A549 (cell line): Measurements from ENCODE around the gene ARHGAP18. TPM values are rescaled to one million over a fixed set of nuclear protein-coding genes. Genes with fewer than 3 reads are reported as not detected.

Experiments used
- ATAC-seq, 2 experiments: fragments of 200-7000 bp in 1 of 2; fragments of >200 bp in 1 of 2; cut with Nextera tagmentation in 1 of 2; cut with Tn5 transposase in 1 of 2; 3 replicates each; pipeline versions ENCODE4 v1.8.0 to v1.9.1; 2018 to 2020; ENCODE audit warnings: mild to moderate bottlenecking in 1 of 2, moderate library complexity in 1 of 2
- CTCF ChIA-PET: fragments of 300-600 bp; sonication (Branson Sonifier 250); formaldehyde crosslinking; extraction: SDS; loops from one replicate; lab custom pipeline; 2021; ENCODE audit warnings: antibody characterized with exemption, inconsistent platforms; lab: Yijun Ruan, JAX
- POLR2A ChIA-PET: fragments of 350-600 bp; formaldehyde crosslinking; extraction: SDS; loops from one replicate; lab custom pipeline; 2021; ENCODE audit warnings: antibody characterized with exemption, inconsistent platforms; lab: Yijun Ruan, JAX
- DNase-seq, 2 experiments: peaks; one replicate each; pipeline versions ENCODE4 v3.0.0 to v3.0.0-alpha.2; 2011 to 2016; ENCODE audit warnings: low read depth in 1 of 2, low spot score in 1 of 2
- FAIRE-seq: peaks from 2 replicates; lab custom pipeline; 2011; peaks lifted over from hg19 to GRCh38; lab: Jason Lieb, UNC
- H3K27ac ChIP-seq, 2 experiments: fragments of >200 bp; sonication (Bioruptor Twin); formaldehyde crosslinking; 3 replicates each; pipeline ENCODE4 v1.5.1; 2016 to 2017
- H3K4me1 ChIP-seq: fragments of >200 bp; sonication (Bioruptor Twin); formaldehyde crosslinking; 3 replicates; pipeline ENCODE4 v1.6.1; 2016
- H3K4me2 ChIP-seq: fragments of >200 bp; sonication (Bioruptor Twin); formaldehyde crosslinking; 3 replicates; pipeline ENCODE4 v1.6.1; 2016
- H3K4me3 ChIP-seq: fragments of >200 bp; sonication (Bioruptor Twin); formaldehyde crosslinking; 3 replicates; pipeline ENCODE4 v1.5.1; 2016
- H3K9me3 ChIP-seq: fragments of >200 bp; sonication (Bioruptor Twin); formaldehyde crosslinking; 3 replicates; pipeline ENCODE4 v1.6.1; 2016
- ATOH8 ChIP-seq: fragments of 250-450 bp; sonication (Bioruptor Pico); IDR thresholded peaks from 2 replicates; pipeline ENCODE4 v1.5.0; 2020; ENCODE audit warnings: low read depth, mild to moderate bottlenecking, moderate library complexity
- CBX8 ChIP-seq: fragments of 200-600 bp; sonication (generic); IDR thresholded peaks from 2 replicates; pipeline ENCODE4 v1.6.1; 2016
- CEBPB ChIP-seq, 2 experiments: fragments of >200 bp in 1 of 2; sonication (Bioruptor Twin) in 1 of 2; formaldehyde crosslinking in 1 of 2; IDR thresholded peaks; 2 replicates each; pipeline ENCODE4 v1.6.1; 2012 to 2016
- CHD2 ChIP-seq: fragments of 150-350 bp; IDR thresholded peaks from 2 replicates; pipeline ENCODE4 v1.6.1; 2014; ENCODE audit warnings: low read length; ENCODE audit not compliant: partially characterized antibody
- E2F6 ChIP-seq: IDR thresholded peaks from 2 replicates; pipeline ENCODE4 v1.6.1; 2012; ENCODE audit warnings: low read depth, borderline replicate concordance
- EHMT2 ChIP-seq: fragments of 200-600 bp; sonication (generic); IDR thresholded peaks from 2 replicates; pipeline ENCODE4 v1.6.1; 2016; ENCODE audit warnings: antibody characterized with exemption, low read depth, mild to moderate bottlenecking, moderate library complexity
- EP300 ChIP-seq, 2 experiments: fragments of >200 bp; sonication (Bioruptor Twin); formaldehyde crosslinking; IDR thresholded peaks; 2 replicates in 1 of 2; 3 replicates in 1 of 2; pipeline ENCODE4 v1.6.1; 2016 to 2017
- ESRRA ChIP-seq: fragments of 150-350 bp; IDR thresholded peaks from 2 replicates; pipeline ENCODE4 v1.6.1; 2014; ENCODE audit warnings: mild to moderate bottlenecking, low read length, borderline replicate concordance
- FOSL2 ChIP-seq, 2 experiments: fragments of 450-650 bp in 1 of 2; fragments of >200 bp in 1 of 2; sonication (Bioruptor Twin) in 1 of 2; formaldehyde crosslinking; IDR thresholded peaks; 2 replicates each; pipeline versions ENCODE4 v1.5.0 to v1.6.1; 2016 to 2020; ENCODE audit warnings: mild to moderate bottlenecking in 1 of 2, moderate library complexity in 1 of 2
- GATA3 ChIP-seq: IDR thresholded peaks from 2 replicates; pipeline ENCODE4 v1.6.1; 2012; ENCODE audit warnings: borderline replicate concordance
- HDAC2 ChIP-seq: fragments of 200-600 bp; sonication (generic); IDR thresholded peaks from 2 replicates; pipeline ENCODE4 v1.6.1; 2016
- HEYL ChIP-seq: fragments of 250-450 bp; sonication (Bioruptor Pico); IDR thresholded peaks from 2 replicates; pipeline ENCODE4 v1.8.0; 2021; ENCODE audit warnings: mild to moderate bottlenecking, moderate library complexity
- JUN ChIP-seq, 2 experiments: fragments of >200 bp; sonication (Bioruptor Twin); formaldehyde crosslinking; IDR thresholded peaks; 2 replicates in 1 of 2; 3 replicates in 1 of 2; pipeline ENCODE4 v1.6.1; 2016 to 2017
- JUNB ChIP-seq: fragments of >200 bp; sonication (Bioruptor Twin); formaldehyde crosslinking; IDR thresholded peaks from 2 replicates; pipeline ENCODE4 v1.6.1; 2016
- KDM5A ChIP-seq: fragments of 200-600 bp; sonication (generic); IDR thresholded peaks from 2 replicates; pipeline ENCODE4 v1.6.1; 2016; ENCODE audit warnings: antibody characterized with exemption, mild to moderate bottlenecking
- MAFK ChIP-seq: fragments of 450-650 bp; IDR thresholded peaks from 2 replicates; pipeline ENCODE4 v1.6.1; 2014; ENCODE audit not compliant: partially characterized antibody
- MAX ChIP-seq: IDR thresholded peaks from 2 replicates; pipeline ENCODE4 v1.6.1; 2012
- MAZ ChIP-seq: fragments of 150-350 bp; IDR thresholded peaks from 2 replicates; pipeline ENCODE4 v1.6.1; 2014; ENCODE audit warnings: antibody characterized with exemption, low read depth, low read length, borderline replicate concordance
- NFE2L2 ChIP-seq: fragments of 150-350 bp; conservative IDR thresholded peaks from 2 replicates; pipeline ENCODE4 v1.6.1; 2014; ENCODE audit warnings: low read length
- NR3C1 ChIP-seq: fragments of >200 bp; sonication (Bioruptor Twin); formaldehyde crosslinking; IDR thresholded peaks from 3 replicates; pipeline ENCODE4 v1.6.1; 2017
- PBX3 ChIP-seq: IDR thresholded peaks from 2 replicates; pipeline ENCODE4 v1.6.1; 2012
- POLR2A ChIP-seq: IDR thresholded peaks from 2 replicates; pipeline ENCODE4 v1.6.1; 2012; ENCODE audit warnings: mild to moderate bottlenecking, low read length
- RAD21 ChIP-seq, 2 experiments: fragments of >200 bp in 1 of 2; sonication (Bioruptor Twin) in 1 of 2; formaldehyde crosslinking in 1 of 2; IDR thresholded peaks in 1 of 2; conservative IDR thresholded peaks in 1 of 2; 2 replicates in 1 of 2; 3 replicates in 1 of 2; pipeline ENCODE4 v1.6.1; 2012 to 2018; ENCODE audit warnings: inconsistent platforms in 1 of 2
- RARB ChIP-seq: fragments of 250-450 bp; sonication (Bioruptor Pico); IDR thresholded peaks from 2 replicates; pipeline ENCODE4 v1.8.0; 2021; ENCODE audit warnings: mild to moderate bottlenecking, moderate library complexity
- REST ChIP-seq: fragments of 200-600 bp; sonication (generic); IDR thresholded peaks from 2 replicates; pipeline ENCODE4 v1.6.1; 2016; ENCODE audit warnings: antibody characterized with exemption, mild to moderate bottlenecking, moderate library complexity
- SREBF2 ChIP-seq: fragments of 450-650 bp; IDR thresholded peaks from 2 replicates; pipeline ENCODE4 v1.6.1; 2014; ENCODE audit warnings: mild to moderate bottlenecking, moderate library complexity
- ZFP36 ChIP-seq: fragments of 450-650 bp; IDR thresholded peaks from 2 replicates; pipeline ENCODE4 v1.6.1; 2014; ENCODE audit warnings: borderline replicate concordance; ENCODE audit not compliant: partially characterized antibody
- ZNF302 ChIP-seq: fragments of 250-450 bp; sonication (Bioruptor Pico); IDR thresholded peaks from 2 replicates; pipeline ENCODE4 v1.9.0; 2021; ENCODE audit warnings: inconsistent platforms, mild to moderate bottlenecking, moderate library complexity
- WGBS: methylation state at CpG from one replicate; pipeline ENCODE4 v1.1.6; 2017; ENCODE audit errors: missing lambda C conversion rate; 5-methylcytosine and 5-hydroxymethylcytosine counted together
- polyA plus RNA-seq, 4 experiments: library from polyadenylated mRNA; depleted of rRNA in 3 of 4; stranded (reverse); fragments of >200 nt; fragmentation: RNase III in 1 of 4; extraction: RNeasy Plus Mini Kit Qiagen cat#74134 plus additional on column Dnase treatment in 1 of 4; gene quantifications; 2 replicates in 3 of 4; 3 replicates in 1 of 4; pipeline ENCODE4 v1.2.3, GENCODE V29; 2011 to 2017

ARHGAP18 gene
- polyA plus RNA-seq, 2 of the 4 experiments (the other 2 are of a cell fraction) = 11.2 to 16.7 TPM

- peaks cover 77% of the 10 kb centered on the region for H3K4me1 ChIP-seq
- DNase-seq (peak in 1 of 2 experiments; percentile 59), FAIRE-seq (no peak), ATAC-seq (peak; percentile 34 to 48; a peak in 4 of 6 replicates)
- peak overlapping the region; percentile 91 to 95 for H3K27ac ChIP-seq
- TF ChIP-seq NFE2L2 (peak; percentile 29; the same call in 1 of the 2 replicates), SREBF2 (no peak), POLR2A (no peak), MAFK (peak; percentile 86), RARB (CRISPR knock-in tag) (no peak), JUNB (peak; percentile 54), RAD21 (conservative IDR thresholded peaks at IDR 0.05 in 1 of 2, IDR thresholded peaks at IDR 0.05 in 1 of 2) (no peak), GATA3 (peak; percentile 84), FOSL2 (IDR thresholded peaks at IDR 0.05) (no peak), FOSL2 (CRISPR knock-in tag; IDR thresholded peaks at IDR 0.05) (peak; percentile 53), REST (no peak), MAX (peak; percentile 68; the same call in 1 of the 2 replicates), NR3C1 (no peak), ATOH8 (no peak), KDM5A (no peak), EHMT2 (no peak), E2F6 (no peak), CEBPB (IDR thresholded peaks at IDR 0.05) (peak; percentile 55 to 72), PBX3 (no peak), JUN (IDR thresholded peaks at IDR 0.05) (0 out of 5 replicates have a peak, but pooled peaks have one; percentile 33 to 35), EP300 (IDR thresholded peaks at IDR 0.05) (peak; percentile 36 to 63; a peak in 3 of 5 replicates), MAZ (no peak), HEYL (CRISPR knock-in tag) (no peak), ZFP36 (no peak), HDAC2 (no peak), CHD2 (no peak), ZNF302 (CRISPR knock-in tag) (no peak), ESRRA (no peak), CBX8 (no peak)
- no peak overlapping the region; the same call in 2 of the 3 replicates for H3K4me3 ChIP-seq
- H3K9me3 ChIP-seq = no peaks in the 10 kb centered on the region
- H3K4me2 ChIP-seq = peak overlapping the region; percentile 88
- WGBS = 0% methylated on average over 1 of the region's 1 CpG
- POLR2A ChIA-PET = no interaction called here
- CTCF ChIA-PET = interaction anchor here (2.1 kb wide), 1 partner anchor 9 kb away, joined by 5 read pairs; no protein-coding TSS in a partner anchor
These were observed 65.4 kb downstream of the ARHGAP18 start for GRCh38 chr6:129644567-129645015.
